GM12865 (cell line): ENCODE results near the gene VPS54.

Experiments
- DNase-seq: peaks from one replicate; pipeline ENCODE4 v3.0.0; 2010; ENCODE audit warnings: low read depth
- H3K4me3 ChIP-seq: 2 replicates; pipeline ENCODE4 v1.5.1; 2011; ENCODE audit warnings: mild to moderate bottlenecking, low read depth, low read length, control low read depth
- TF ChIP-seq, protein P1 (sequence below): IDR thresholded peaks from 2 replicates; pipeline ENCODE4 v1.5.1; 2011; ENCODE audit warnings: low read length, control low read depth, low read depth, inconsistent platforms; ENCODE audit not compliant: insufficient read depth; ENCODE audit errors: missing control alignments

VPS54 gene

DNA sequence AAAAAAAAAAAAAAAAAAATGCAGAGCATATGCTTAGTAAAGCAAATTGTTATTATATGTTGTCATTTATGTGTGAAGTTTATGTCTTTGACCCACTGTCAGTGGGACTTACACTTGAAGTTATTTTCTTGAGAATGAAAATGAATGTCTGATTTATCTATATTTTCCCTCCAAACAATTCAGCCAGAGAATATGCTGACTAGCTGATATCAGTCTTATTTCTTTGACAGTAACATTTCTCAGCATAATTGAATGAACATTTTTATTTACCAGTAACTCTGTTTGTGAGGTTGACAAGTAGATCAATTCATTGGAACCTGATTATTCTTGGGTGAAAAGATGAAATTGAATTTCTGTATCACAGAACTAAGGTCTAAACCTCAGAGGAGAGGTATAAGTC is 40.0 kb upstream of the VPS54 start:
- TF ChIP-seq, protein P1, sequence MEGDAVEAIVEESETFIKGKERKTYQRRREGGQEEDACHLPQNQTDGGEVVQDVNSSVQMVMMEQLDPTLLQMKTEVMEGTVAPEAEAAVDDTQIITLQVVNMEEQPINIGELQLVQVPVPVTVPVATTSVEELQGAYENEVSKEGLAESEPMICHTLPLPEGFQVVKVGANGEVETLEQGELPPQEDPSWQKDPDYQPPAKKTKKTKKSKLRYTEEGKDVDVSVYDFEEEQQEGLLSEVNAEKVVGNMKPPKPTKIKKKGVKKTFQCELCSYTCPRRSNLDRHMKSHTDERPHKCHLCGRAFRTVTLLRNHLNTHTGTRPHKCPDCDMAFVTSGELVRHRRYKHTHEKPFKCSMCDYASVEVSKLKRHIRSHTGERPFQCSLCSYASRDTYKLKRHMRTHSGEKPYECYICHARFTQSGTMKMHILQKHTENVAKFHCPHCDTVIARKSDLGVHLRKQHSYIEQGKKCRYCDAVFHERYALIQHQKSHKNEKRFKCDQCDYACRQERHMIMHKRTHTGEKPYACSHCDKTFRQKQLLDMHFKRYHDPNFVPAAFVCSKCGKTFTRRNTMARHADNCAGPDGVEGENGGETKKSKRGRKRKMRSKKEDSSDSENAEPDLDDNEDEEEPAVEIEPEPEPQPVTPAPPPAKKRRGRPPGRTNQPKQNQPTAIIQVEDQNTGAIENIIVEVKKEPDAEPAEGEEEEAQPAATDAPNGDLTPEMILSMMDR: no peak
- H3K4me3 ChIP-seq: no peak overlapping the region
- no peak for DNase-seq

DNA sequence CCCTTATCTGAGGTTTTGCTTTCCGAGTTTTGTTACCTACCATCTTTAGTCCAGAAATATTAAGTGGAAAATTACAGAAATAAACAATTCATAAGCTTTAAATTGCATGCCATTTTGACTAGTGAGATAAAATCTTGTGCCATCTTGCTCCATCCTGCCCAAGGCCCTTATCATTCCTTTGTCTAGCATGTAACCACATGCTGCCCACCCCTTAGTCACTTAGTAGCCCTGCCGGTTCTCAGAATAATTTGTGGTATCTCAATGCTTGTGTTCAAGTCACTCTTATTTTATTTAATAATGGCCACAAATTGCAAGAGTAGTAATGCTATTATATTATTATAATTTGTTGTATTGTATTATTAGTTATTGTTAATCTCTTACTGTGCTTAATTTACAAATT is 36.8 kb upstream of the VPS54 start:
- DNase-seq: no peak
- no peak overlapping the region for H3K4me3 ChIP-seq
- TF ChIP-seq, protein P1: no peak

DNA sequence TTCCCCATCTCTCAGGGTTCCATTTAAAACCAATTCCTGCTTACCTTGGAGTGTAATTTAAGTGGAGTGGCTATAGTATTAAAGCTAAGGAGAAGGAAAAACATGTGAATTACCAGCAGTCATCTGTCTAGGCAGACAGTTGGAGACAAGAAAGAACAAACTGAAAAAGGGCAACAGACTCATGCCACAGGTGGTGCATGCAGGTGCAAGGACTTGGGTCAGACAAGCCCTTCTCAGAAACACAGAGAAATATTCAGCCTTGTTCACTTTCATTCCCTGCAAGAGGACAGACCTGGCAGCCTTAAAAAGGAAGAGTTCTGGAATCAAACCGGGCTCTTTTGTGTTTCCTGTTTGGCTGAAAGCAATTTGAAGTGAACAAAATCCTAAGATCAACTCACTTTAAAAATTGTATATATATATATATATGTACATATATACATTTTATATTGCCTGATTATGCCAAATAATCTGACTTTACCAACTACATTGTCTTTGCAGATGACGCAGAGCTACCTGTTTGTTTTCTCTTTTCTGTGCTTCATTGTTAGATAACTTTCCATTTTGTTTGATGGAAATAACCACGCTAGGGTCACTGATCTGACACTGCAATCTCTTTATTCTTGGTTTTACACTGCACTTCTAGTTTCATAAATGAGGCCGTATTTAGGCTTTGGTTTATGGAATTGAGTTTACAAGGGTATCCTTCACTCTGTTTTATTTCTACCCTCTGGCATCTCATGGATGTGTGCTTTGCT is 35.1 kb upstream of the VPS54 start:
- peak; percentile 61 for DNase-seq
- no peak overlapping the region for H3K4me3 ChIP-seq
- TF ChIP-seq, protein P1: no peak

DNA sequence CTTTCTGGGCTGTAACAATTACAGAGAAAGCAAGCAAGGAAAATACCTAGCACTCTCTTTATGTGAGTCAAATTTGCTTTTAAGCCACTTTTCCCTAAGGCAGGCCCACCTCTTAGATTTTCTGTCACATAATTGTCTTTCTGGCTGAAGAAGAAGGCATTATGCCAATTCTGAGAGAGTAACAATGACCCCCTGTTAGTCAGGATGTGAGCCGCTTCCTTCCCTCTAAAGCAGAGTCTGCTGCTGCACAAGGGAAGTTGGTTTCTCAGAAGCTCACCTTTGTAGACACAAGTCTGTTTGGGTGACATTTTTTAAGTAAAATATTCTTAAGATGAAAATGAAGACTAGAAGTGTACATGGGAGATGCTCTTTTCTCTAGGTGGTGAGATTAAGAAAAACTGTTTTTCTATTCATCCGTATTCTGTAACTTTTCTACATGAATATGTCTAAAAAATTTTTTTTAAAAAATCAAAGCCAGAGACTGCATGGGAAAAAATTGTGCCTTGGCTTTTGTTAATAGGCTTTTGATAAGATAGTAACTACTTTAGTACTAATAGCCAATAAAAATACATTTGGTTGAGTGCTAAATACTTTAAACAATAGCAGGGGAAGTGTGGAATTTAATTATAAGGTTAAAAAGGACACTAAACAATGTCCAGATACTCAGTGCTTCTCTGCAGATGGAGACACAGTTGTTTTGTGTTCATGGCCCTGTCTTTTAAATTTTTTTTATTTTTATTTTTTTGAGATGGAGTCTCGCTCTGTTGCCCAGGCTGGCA is 33.4 kb upstream of the VPS54 start:
- TF ChIP-seq, protein P1: no peak
- DNase-seq: peak; percentile 24
- H3K4me3 ChIP-seq: no peak overlapping the region

DNA sequence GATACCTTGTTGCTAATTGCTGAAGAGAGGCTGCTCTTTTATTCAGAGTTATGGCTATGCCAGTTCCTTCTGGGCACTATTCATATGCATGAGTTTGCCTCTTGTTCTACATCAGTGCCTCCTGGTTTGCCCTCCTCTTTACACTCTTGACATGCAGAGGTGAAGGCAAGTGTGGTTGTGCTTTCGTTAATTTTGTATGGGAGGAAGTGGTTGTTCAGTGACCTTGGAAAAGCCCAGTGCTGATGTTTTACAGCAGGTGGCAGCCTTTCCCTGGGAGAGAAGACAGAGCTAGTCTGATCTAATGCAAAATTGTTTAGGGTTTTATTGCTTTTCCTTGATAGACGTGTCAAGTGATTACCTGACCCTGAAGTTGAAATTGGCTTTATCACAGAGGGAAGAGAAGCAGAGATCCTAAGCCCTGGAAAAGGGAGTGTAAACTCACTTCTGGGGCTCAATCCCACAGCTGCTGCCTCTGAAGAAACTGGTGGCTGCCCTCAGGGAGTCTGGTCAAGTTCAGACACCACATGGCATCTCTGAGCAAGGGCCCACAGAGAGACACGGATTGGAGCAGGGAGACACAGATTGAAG is 30.5 kb upstream of the VPS54 start:
- peak; percentile 88 for DNase-seq
- TF ChIP-seq, protein P1: peak; percentile 84
- H3K4me3 ChIP-seq: no peak overlapping the region

DNA sequence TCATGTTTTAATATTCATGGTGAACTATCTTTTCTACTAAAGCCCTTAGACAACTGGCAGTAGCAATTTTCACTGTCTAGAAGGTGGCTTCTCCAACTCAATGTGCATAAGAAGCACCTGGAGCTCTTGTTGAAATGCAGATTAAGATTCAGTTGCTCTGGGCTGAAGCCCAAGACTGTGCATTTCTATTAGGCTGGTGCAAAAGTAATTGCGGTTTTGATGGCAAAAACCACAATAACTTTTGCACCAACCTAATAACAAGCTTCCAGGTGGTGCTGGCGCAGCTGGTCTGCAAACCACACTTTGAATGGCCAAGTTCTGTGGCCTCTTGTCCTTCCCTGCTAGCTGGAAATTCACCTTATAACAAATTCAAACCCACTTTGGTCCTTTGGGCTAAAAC is 26.7 kb upstream of the VPS54 start:
- DNase-seq: no peak

More for the DNA sequence above, 26.7 kb upstream of the VPS54 start:
- H3K4me3 ChIP-seq: no peak overlapping the region
- TF ChIP-seq, protein P1: no peak
